Measurements from ENCODE around the gene GPR87. TPM values are rescaled to one million over a fixed set of nuclear protein-coding genes. Genes with fewer than 3 reads are reported as not detected.

Gene GPR87, protein sequence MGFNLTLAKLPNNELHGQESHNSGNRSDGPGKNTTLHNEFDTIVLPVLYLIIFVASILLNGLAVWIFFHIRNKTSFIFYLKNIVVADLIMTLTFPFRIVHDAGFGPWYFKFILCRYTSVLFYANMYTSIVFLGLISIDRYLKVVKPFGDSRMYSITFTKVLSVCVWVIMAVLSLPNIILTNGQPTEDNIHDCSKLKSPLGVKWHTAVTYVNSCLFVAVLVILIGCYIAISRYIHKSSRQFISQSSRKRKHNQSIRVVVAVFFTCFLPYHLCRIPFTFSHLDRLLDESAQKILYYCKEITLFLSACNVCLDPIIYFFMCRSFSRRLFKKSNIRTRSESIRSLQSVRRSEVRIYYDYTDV
- 1.8 and 2.6 TPM in 2 replicates for total RNA-seq (2014; rRNA removed; shearing (Covaris generic))

DNA sequence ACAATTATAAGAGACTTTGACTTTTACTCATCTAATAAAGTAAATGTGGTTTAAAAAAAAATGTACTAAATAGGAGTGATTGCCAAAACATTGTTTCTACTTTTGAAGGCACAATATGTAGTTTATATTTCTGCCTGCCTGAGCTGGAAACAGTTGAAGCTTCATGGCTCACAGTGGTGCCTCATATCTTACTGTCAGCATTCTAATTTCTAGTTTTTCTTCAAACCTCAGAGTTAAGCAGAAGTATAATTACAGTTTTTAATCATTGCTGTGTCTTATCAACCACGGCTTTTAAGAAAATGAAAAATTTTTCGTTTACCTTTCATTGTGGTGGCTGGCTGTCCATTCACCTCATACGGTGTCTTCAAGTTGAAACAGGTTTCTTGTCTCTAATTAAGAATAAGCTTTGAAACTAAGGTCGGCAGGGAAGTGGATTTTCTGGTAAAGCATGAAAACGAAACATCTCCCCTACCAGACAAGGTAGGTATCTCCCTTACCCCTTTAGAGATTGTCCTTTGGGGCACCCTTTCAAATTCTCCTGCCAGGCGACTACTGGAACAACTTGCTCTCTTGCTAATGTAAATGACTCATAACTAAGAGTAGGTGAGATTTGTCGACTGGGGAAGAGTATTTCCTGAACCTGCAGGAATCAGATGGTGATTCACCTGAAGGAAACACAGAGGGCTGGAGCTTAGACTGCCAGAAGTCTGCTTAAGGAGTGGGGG is at the start of gene GPR87:
GPR87 (minus strand) TSS at position 554 of the 725 bp plus-strand sequence. CDS start 16,720 bp downstream, outside the sequence.
- peak; percentile 84 for DNase-seq (ENCODE audit: low spot score)

DNA sequence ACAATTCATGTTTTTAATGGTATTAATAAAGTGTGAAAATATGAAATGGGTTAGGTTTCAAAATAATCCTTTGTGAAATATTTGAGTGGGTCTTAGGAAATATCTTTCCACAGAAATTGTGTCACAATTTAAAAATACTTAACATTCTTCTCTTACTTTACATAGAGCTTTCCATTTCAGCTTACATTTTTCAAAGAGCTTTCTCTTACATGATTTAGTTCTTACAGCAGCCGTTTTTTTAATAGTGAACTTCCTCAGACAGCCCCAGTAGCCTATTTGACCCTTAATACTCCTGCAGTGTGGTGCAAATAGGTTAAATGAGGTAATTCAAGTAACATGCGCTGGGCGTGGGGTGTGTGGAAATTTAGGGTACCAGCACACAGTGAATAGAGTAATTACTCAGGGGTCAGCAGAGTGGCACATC is 46.1 kb upstream of the GPR87 start:
- DNase-seq (ENCODE audit: low spot score): no peak

DNA sequence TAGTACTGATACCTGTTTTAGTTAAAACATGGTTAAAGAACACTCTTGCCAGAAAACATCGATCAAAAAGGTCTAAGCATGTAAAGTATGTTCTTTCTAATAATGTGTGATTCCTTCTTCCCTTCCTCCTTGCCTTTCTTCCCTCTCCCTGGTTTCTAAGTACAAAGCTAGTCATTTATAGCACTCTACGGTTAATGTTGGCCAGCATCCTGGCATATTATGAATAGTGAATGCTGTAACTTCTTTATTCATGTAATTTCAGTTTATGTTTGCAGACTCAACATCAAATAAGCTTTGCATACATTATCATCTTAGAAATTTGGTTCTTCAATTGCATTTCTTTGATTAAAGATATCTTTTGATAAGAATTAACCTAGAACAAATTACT is 40.8 kb upstream of the GPR87 start:
- no peak for DNase-seq (ENCODE audit: low spot score)

DNA sequence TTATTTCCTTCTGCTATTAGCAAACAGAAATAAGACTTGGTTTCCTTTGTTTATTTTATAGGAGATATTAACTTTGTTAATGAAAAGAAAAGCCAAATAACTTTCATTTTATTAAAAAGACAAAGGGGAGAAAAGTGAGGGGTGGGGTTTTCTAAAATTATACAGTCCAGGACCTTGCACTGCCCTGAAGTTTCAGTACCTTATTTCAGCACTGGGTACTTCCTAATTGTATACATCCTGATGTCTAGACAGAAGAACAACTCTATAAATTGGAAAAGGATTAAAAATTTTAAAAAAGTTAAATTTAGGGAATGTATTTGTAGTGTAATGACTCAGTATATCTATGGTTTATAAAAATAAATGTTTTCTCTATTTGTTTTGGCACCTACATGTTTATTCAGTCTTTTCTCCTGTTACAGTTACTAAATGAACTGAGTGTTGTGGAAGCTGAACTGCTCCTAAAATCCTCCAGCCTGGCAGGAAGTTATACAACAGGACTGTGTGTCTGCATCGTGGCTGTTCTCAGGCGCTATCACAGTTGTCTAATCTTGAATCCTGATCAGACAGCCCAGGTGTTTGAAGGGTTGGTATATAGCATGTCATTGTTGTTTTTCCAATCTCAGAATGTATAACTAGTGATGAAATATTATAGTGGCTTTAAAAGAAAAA is 40.3 kb upstream of the GPR87 start:
- no peak for DNase-seq (ENCODE audit: low spot score)

DNA sequence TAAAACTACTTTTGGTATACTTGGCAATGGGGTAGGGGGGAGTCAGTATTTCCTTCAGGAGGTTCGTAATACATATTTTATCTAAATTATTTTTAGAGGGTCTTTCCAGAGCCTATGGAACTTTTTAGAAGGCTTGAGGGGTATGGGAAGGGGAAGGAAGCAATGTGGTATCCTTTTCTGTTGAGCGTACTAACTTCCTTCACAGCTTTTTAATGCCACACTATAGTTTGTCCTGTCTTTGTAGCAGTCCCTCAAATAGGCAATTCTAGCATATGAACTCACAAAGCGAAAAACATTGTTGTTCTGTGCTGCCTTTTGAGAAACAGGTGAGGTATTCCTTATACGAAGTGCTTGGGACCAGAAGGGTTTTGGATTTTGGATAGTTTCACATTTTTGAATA is 35.0 kb upstream of the GPR87 start:
- no peak for DNase-seq (ENCODE audit: low spot score)

DNA sequence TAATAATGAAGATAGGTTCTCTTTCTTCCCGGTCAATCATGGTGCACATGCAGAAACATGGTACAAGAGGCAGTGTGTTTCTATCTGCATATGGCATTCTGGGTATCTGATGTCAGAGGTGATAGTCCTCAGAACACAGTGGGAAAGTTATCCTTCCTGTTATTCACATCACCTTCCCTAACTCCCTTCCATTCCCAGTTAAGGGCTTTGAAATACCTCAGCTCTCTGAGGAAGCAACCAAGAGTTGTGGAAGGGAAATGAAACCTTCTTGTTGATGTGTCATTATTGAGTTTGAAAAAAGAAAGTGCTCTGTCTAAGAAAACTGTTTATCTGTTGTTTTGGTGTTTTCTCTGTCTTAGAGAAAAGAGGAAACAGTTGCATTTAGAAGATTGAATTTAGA is 34.6 kb upstream of the GPR87 start:
- no peak for DNase-seq (ENCODE audit: low spot score)

DNA sequence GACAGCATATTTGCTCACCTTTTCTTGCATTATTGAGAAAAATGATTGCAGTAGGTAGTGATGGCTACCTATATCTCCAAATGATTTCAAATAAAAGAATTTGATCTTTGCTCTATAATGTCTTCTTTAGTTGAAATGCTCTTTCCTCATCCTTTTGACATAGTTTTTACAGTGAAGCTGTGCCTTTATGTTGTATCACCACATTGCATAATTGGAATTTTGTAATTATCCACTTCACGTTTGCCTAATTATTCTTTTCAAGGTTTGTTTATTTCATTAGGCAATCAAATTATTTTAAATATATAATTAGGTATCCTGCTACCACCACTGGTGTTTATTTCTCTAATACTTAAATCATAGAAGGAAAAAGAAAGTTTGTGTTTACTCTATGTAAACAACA is 34.0 kb upstream of the GPR87 start:
- DNase-seq (ENCODE audit: low spot score): no peak

DNA sequence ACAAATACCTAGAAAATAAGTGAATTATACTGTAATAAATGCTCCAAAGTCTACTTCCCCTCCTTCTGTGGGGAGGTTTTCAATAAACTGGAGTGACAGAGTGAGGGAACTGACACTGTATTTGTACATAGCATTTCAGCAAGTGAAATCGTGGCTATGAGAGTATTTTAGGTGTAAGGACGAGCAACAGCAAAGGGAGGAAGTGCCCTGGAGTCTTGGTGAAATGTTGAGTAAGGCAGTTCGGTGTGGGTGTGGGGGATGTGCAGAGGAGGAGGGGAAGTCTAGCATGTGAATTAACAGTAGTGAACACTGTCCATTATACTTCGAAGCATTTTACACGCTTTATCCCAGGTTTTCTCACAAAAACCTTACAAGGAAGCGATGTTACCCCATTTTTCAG is 30.8 kb upstream of the GPR87 start:
- no peak for DNase-seq (ENCODE audit: low spot score)

DNA sequence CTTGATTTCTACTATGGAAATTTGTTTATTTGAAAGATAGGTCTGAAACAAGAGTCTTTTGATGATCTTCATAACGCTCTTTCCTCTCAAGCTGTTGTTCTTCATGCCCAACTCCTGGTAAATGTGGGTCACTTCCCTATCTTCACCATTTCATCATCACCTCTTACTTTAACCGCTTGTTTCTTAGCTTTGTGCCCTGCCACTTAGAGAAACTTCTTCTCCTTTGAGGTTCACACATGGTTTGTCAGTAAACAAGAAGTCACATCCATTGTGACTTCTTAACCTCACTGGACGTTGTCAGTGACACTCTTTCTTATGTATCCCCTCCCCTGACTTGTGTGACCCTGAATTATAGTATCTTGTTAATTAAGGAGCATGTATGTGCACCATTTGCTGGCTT is 29.7 kb upstream of the GPR87 start:
- DNase-seq (ENCODE audit: low spot score): no peak

DNA sequence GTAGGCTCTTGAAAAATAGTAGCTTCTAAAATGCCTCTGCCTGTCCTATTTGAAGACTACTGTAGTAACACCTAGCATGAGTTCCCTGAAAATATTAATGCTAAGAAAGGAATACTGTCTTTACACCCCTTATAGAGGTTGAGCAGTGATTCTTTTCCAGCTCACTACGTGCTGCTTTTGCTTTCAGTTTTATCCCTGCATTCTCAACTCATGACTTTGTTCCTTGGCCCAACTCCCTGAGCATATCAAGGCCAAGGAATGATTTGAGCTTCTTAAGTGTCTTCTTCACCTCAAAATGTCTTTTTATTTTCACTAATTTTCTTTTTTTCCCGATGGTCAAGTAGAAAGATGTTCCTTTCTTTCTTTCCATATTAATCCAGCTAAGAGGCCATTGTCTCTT is 29.2 kb upstream of the GPR87 start:
- no peak for DNase-seq (ENCODE audit: low spot score)

DNA sequence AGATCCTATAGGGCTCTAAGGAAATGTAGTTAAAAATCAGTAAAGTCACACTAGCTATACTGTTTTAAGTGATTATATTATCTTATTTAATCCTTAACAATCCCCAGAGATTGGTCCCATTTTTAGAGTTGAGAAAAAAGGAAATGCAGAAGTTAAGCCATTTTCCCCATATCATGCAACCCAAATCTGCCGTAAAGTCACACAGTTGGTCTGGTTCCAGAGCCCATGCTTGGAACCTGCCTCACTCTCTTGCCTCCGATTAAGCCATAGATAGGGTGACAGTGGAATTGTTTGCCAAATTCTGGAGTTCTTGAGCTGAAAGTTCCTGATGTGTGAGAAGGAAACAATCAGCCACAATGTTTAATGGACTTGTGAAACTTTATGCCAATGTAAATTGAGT is 15.1 kb upstream of the GPR87 start:
- no peak for DNase-seq (ENCODE audit: low spot score)

DNA sequence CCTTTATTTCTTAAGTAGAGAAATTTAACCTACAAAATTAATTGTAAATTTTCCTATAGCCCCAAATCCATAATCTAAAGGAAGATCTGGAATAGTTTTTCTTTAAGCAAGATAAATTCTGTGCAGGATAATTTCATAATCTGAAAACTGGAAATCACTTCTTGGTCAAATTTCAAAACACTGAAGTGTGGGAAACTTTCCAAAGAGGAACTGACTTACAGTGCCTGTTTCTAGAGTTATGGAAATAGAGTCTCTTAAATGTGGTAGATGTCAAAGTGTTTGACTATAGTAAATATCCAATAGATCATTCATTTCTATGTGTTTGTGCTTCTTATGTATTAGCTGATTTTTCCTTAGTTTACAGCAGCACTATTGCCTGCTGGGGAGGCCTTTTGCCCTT is 14.3 kb upstream of the GPR87 start:
- DNase-seq (ENCODE audit: low spot score): no peak

DNA sequence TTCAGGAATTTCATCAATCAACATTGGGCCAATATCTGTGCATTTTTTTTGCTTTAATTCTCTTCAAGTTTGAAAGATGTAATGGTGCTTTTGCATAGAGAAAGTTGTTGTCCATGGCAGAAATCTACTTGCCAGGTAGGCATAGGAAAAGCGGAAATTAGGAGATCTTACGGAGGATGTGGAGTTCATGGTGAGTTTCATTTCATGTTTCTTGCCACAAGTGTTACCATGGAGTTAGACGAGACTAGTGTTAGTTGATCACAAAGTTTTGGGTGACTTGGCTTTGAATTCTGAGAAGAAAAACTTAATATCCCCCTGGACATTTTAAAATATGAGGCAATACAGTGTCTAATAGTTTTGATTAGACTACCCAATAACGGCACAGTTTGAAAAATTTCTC is 13.8 kb upstream of the GPR87 start:
- DNase-seq (ENCODE audit: low spot score): no peak

DNA sequence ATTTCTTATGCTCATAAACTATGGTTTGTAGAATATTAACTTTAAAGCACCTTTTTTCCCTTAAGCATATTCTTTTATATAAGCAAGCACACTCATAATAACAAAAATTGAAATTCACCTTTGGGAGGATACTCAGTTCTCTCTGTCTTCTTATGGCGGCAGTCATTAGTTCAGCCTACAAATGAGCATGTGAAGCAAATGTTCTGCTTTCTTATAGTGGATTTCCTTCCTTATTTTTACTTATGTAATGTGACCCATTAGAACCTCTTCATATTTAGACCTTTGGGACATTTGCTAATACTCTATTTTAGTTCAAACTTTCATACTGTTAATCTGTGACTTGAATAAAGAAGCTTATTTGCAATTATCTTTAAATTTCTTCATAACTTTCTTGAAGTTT is 12.7 kb upstream of the GPR87 start, which contains the start of gene P2RY13:
P2RY13 (minus strand) TSS at position 187 of the 400 bp plus-strand sequence; CDS start at position 166, 21 bp downstream.
- no peak for DNase-seq (ENCODE audit: low spot score)

DNA sequence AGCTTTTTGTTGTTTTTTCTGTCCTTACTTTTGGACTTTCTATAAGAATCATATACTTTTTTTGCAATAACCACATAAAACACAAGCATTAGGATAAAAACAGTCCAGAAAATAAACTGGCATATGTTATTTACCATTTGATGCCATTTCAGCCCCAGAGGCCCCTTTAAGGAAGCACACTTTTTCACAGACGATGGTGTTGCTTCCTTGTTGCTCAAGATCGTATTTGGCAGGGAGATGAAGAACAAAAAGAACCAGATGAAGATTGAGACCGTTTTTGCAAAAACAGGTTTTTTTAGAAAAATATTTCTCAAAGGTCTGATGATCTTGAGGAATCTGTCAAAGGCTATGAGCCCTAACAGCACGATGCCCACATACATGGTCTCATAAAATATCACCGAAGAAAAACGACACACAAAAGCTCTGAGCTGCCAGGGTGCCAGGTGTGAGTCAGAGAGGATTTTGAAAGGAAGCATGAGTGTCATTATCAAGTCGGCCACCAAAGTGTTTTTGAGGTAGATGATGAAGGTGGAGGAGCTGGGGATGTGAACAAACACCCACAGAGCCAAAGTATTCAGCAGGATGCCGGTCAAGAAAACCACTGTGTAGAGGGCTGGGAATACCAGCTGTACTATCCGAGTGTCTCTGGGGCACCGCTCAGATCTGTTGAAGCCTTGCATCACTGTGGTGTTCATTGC is 11.8 kb upstream of the GPR87 start:
- peak; percentile 38 for DNase-seq (ENCODE audit: low spot score)

DNA sequence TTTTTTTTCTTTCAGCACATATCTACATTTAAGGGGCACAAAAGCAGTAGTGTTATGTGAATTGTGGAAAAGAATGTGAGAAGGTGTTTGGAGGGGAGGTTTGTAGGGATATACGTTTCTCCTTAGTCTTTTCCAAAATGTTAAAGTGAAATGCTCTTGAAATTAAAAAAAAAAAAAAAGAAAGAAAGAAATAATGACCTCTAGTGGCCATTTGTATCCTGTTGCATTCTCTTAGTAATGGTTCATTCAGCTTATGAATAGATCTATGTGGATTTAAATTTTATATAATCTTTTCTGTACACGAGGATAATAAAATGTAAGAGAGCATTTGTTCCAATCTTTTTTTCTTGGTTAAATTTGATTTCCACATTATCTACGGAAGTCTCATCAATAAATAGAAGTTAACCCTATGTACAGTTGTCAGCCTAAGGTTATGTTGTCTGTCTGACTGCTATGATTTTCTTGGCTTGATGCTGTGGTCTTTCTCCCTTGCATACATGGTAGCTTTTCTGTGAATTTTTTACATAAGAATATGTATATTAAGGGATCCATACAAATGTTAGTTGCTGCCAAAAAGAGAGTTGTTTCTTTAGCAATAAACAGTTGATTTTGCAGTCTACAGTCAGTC is 11.1 kb upstream of the GPR87 start:
- peak; percentile 64 for DNase-seq (ENCODE audit: low spot score)

DNA sequence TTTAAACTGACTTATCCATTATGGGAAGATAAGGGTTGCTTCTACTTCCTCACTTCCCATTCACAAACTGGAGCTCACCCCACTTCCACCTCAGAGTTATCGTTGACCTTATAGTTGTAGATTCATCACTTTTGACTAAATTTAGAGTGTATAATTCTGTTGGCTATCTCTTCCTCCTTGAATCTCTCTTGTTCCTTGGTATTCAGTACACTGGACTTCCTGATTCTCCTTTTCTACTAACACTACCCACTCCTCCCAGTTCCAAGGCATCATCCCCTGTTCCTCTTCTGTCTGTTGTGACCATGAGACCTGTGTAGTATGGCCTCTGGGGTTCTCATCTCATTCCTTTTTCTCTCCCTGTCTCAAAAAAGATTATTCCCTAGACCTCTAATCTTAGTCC is 5.9 kb upstream of the GPR87 start:
- DNase-seq (ENCODE audit: low spot score): no peak

DNA sequence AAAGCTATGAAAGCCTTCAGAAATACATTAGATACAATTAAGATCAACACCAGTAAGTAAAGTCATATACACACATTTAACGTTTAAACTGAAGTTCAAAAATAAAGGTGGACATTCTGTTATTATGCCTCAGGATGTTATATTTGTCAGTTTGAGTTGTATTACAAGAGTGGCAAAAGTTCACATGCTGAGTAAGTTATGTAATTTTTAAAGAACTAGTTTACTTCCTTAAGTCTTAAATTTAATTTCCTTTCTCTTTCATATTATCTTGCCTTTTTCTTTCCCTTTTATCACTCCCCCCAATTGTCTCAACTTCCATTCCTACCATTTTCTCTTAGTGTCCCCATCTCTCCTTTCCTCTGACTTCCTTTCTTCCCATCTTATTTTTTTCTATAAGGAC is 4.9 kb upstream of the GPR87 start:
- DNase-seq (ENCODE audit: low spot score): no peak

DNA sequence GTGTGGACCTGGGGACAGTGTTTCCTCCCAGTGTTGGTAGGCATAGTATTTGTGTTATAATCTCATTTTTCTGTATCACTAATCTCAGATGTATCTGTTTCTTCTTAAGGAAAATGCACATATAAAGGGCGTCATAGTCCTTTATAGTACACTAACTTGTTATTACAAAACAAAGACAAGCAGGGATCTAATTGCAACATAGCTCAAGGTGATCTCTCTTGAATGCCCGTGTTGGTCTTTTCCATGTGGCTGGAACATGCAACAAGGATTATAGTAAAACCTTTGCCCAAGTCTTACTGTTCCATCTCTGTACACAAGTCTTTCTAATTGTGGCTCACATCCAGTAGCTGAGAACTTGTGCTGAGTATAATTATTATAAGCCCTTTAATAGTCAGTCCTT is 3.5 kb upstream of the GPR87 start:
- no peak for DNase-seq (ENCODE audit: low spot score)

DNA sequence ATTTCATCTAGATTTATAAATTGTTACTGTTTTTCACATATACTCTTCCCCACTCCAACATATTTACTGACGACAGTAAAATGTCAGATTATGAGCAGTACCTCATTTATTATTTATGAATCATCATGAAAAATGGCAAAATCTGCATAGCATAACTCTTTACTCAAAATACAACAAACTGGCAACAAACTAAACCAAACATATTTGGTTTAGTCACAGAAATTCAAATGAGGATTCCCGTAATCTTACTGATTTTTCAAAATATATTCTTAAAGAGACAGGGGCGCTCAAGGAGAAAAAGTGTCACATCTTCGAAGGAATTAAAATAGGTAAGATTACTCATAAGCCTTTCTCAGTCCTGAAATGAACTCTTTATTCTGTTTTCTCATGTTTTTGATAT is 3.0 kb upstream of the GPR87 start:
- DNase-seq (ENCODE audit: low spot score): no peak

DNA sequence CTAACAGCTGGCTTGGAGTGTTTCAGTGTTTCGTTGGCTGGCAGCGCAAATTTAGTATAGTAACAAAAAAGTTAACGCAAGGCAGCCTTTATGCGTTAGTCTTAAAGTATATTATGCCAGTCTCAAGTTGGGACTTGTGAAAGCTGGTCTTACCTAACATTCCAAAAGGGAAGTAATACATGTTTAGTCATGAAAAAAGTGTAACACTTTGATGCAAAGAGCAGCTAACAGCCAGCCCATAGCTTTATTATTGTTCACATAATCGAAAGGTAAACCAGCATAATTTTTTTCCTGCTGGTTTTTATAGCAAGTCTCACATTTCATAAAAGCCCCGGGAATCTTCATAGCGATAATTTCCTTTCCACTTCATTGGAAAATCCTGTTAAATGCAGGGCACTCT is 2.4 kb upstream of the GPR87 start:
- DNase-seq (ENCODE audit: low spot score): no peak
